Measurements from ENCODE around the gene LRRC59. TPM values are rescaled to one million over a fixed set of nuclear protein-coding genes. Genes with fewer than 3 reads are reported as not detected.

The LRRC59 gene
- total and polyA plus RNA-seq, 2 of the 4 experiments (the other 2 are of a cell fraction), result 139 to 233 TPM

DNA sequence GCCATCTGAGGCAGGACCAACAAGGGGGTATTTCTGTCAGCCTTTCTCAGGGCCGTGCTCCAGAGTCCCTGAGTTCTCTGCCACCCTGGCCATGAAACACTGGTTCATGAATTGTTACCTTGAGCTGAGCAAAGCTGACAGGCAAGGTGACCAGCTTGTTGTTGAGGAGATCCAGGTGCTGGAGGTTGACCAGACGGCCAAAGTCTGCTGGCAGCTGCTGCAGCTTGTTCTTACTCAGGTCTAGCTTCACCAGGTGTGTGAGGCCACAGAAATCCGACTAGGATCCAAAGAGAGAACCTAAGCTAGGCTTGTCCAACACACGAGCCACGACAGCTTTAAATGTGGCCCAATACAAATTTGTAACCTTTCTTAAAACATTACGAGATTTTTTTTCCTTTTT lies 4.7 kb downstream of the LRRC59 start:
- Histone ChIP-seq H2AK9ac (replicated peaks; ENCODE audit: low read depth, low read length, poor library complexity) (no peak overlapping the region), H3K4me2 (ENCODE audit: low read depth, low read length) (no peak overlapping the region), H2BK5ac (ENCODE audit: low read depth, low read length, poor library complexity, severe bottlenecking) (no peak overlapping the region), H2BK20ac (ENCODE audit: low read depth, low read length) (no peak overlapping the region), H4K91ac (ENCODE audit: insufficient read depth, low read depth, low read length) (no peak overlapping the region), H2AK5ac (ENCODE audit: low read depth, low read length) (no peak overlapping the region), H3K23ac (ENCODE audit: low read depth, low read length) (no peak overlapping the region), H3K27me3 (ENCODE audit: control insufficient read depth, insufficient read depth, low read length) (no peaks in the 10 kb centered on the region), H2AFZ (replicated peaks; ENCODE audit: low read length, poor library complexity) (no peak overlapping the region), H3K18ac (ENCODE audit: low read depth, low read length) (no peak overlapping the region), H3K14ac (replicated peaks; ENCODE audit: low read depth, low read length) (no peak overlapping the region), H4K20me1 (ENCODE audit: insufficient read depth, low read length) (peaks cover 69% of the 10 kb centered on the region), H3K9me3 (ENCODE audit: control insufficient read depth, insufficient read depth, low read length) (no peaks in the 10 kb centered on the region), H3K4me1 (ENCODE audit: control insufficient read depth, insufficient read depth, low read length) (peaks cover 4% of the 10 kb centered on the region), H2BK15ac (ENCODE audit: low read depth, low read length) (no peak overlapping the region), H4K5ac (ENCODE audit: low read depth, low read length) (no peak overlapping the region), H3K36me3 (ENCODE audit: control insufficient read depth, insufficient read depth, low read length) (peaks cover 63% of the 10 kb centered on the region), H3K4me3 (ENCODE audit: insufficient read depth, low read depth, low read length) (no peak overlapping the region), H3K9me1 (ENCODE audit: insufficient read depth, low read length) (peaks cover 16% of the 10 kb centered on the region; the same call in 1 of the 2 replicates), H2BK120ac (ENCODE audit: low read depth, low read length) (no peak overlapping the region), H3K4ac (ENCODE audit: low read depth, low read length) (no peak overlapping the region), H3K56ac (ENCODE audit: extremely low read depth, insufficient read depth, low read length) (no peak overlapping the region), H3K9ac (ENCODE audit: low read depth, low read length) (no peak overlapping the region), H3K27ac (ENCODE audit: insufficient read depth, low read length) (no peak overlapping the region), H4K8ac (ENCODE audit: low read depth in 2 of 2, low read length in 2 of 2) (no peak overlapping the region), H3K79me1 (ENCODE audit: low read depth in 1 of 2, low read length in 2 of 2) (peaks cover 60 to 71% of the 10 kb centered on the region in 2 experiments)
- in situ Hi-C loops (cut with MboI; ENCODE audit: low sequenced_read_pairs), result no loop called here
- BruUV-seq (replicated peaks), result no TSS peak
- intact Hi-C loops (cut with micrococcal nuclease), result no loop called here
- no peak for DNase-seq
- dilution Hi-C loops (cut with HindIII; ENCODE audit: low sequenced_read_pairs, unreplicated experiment), result no loop called here
- no peak for ATAC-seq (ENCODE audit: low read depth)
- ChIA-PET POLR2A (ENCODE audit: unreplicated experiment) (interaction anchor here (1.4 kb wide), 1 partner anchor 9 kb away, joined by 3 read pairs; no protein-coding TSS in a partner anchor), CTCF (no interaction called here)
- WGBS, 2 experiments (ENCODE audit: extremely low coverage in 2 of 2, insufficient read length in 1 of 2), result 100% methylated on average over 6 of the region's 6 CpGs; no CpG with 5 or more reads in 1 of the 2 experiments
- TF ChIP-seq POLR2A (IDR thresholded peaks at IDR 0.05; ENCODE audit: low read depth, low read length) (no peak), FOS (IDR thresholded peaks at IDR 0.05; ENCODE audit: low read depth, low read length) (no peak), BHLHE40 (IDR thresholded peaks at IDR 0.05; ENCODE audit: low read depth, low read length) (no peak), RCOR1 (IDR thresholded peaks at IDR 0.05; ENCODE audit: insufficient replicate concordance, low read length) (no peak), CEBPB (IDR thresholded peaks at IDR 0.05; ENCODE audit: low read depth, low read length) (no peak)
